HepG2 (cell line): ENCODE results near the gene CPZ. TPM values are rescaled to one million over a fixed set of nuclear protein-coding genes. Genes with fewer than 3 reads are reported as not detected.

Experiments used
- ATAC-seq: fragments of 200-7000 bp; cut with Tn5 transposase; 3 replicates; pipeline ENCODE4 v1.9.1; 2020; ENCODE audit warnings: mild to moderate bottlenecking, moderate library complexity
- BruUV-seq: library from RNA; stranded (reverse); fragments of 400-500 nt; replicated peaks from 2 replicates; lab custom pipeline; 2021; lab: Mats Ljungman, UMichigan
- CTCF ChIA-PET: fragments of 300-600 bp; formaldehyde crosslinking; extraction: SDS; loops from one replicate; lab custom pipeline; 2021; ENCODE audit warnings: low total read pairs, inconsistent platforms, low intra/inter-chr PET ratio; lab: Yijun Ruan, JAX
- POLR2A ChIA-PET: fragments of 350-600 bp; sonication (Branson Sonifier 250); formaldehyde crosslinking; loops from one replicate; lab custom pipeline; 2020; ENCODE audit warnings: antibody characterized with exemption, inconsistent platforms; lab: Yijun Ruan, JAX
- DNase-seq: peaks from one replicate; pipeline ENCODE4 v3.0.0-alpha.2; 2015; ENCODE audit warnings: low spot score
- FAIRE-seq: peaks from 3 replicates; lab custom pipeline; 2011; peaks lifted over from hg19 to GRCh38; lab: Jason Lieb, UNC
- H2AFZ ChIP-seq: one replicate; pipeline ENCODE4 v1.6.1; 2011; ENCODE audit warnings: low read length, inconsistent platforms
- H3K27ac ChIP-seq: fragments of 300-600 bp; 3 replicates; pipeline ENCODE4 v1.8.0; 2011; ENCODE audit warnings: mixed run types, mild to moderate bottlenecking, mixed read lengths, low read length, inconsistent platforms; ENCODE audit not compliant: insufficient read depth; ENCODE audit errors: extremely low read length
- H3K27me3 ChIP-seq, 2 experiments: fragments of 200-600 bp in 1 of 2; 2 replicates in 1 of 2; 3 replicates in 1 of 2; pipeline versions ENCODE4 v1.6.0 to v1.8.0; 2011; ENCODE audit warnings: low read length in 2 of 2, mild to moderate bottlenecking in 2 of 2, moderate library complexity in 2 of 2, inconsistent platforms in 1 of 2; ENCODE audit not compliant: insufficient read depth in 2 of 2, control insufficient read depth in 1 of 2
- H3K36me3 ChIP-seq, 2 experiments: fragments of 200-600 bp in 1 of 2; replicated peaks in 1 of 2; 2 replicates in 1 of 2; 3 replicates in 1 of 2; pipeline versions ENCODE4 v1.5.1 to v1.8.0; 2011; ENCODE audit warnings: low read length in 2 of 2, inconsistent platforms in 1 of 2; ENCODE audit not compliant: insufficient read depth in 2 of 2, control insufficient read depth in 1 of 2
- H3K4me1 ChIP-seq: 2 replicates; pipeline ENCODE4 v1.5.1; 2012; ENCODE audit warnings: low read length, inconsistent platforms; ENCODE audit not compliant: insufficient read depth
- H3K4me2 ChIP-seq: 2 replicates; pipeline ENCODE4 v1.6.0; 2011; ENCODE audit warnings: low read depth, low read length, inconsistent platforms
- H3K4me3 ChIP-seq, 3 experiments: fragments of 200-600 bp in 1 of 3; sonication (generic), shearing (Covaris generic) in 1 of 3; replicated peaks in 1 of 3; 2 replicates each; pipeline ENCODE4 v1.5.1; 2011 to 2016; ENCODE audit warnings: low read length in 3 of 3, inconsistent platforms in 2 of 3, low read depth in 2 of 3, mild to moderate bottlenecking in 2 of 3, control low read depth in 1 of 3, mixed read lengths in 1 of 3; ENCODE audit not compliant: insufficient read depth in 1 of 3
- H3K79me2 ChIP-seq: one replicate; pipeline ENCODE4 v1.6.1; 2011; ENCODE audit warnings: low read length, inconsistent platforms; ENCODE audit not compliant: insufficient read depth
- H3K9ac ChIP-seq: 2 replicates; pipeline ENCODE4 v1.6.0; 2011; ENCODE audit warnings: mild to moderate bottlenecking, low read depth, low read length, inconsistent platforms; ENCODE audit not compliant: insufficient read depth
- H3K9me3 ChIP-seq: 2 replicates; pipeline ENCODE4 v1.5.1; 2012; ENCODE audit warnings: mild to moderate bottlenecking, low read length
- H4K20me1 ChIP-seq: 2 replicates; pipeline ENCODE4 v1.6.0; 2011; ENCODE audit warnings: inconsistent platforms, mild to moderate bottlenecking, low read length, moderate library complexity; ENCODE audit not compliant: insufficient read depth
- ETV5 ChIP-seq: IDR thresholded peaks from 2 replicates; pipeline ENCODE4 v1.6.1; 2018; ENCODE audit warnings: missing biosample characterization, missing genetic modification reagents, inconsistent platforms, borderline replicate concordance
- YEATS4 ChIP-seq: sonication (generic); formaldehyde crosslinking; IDR thresholded peaks from 2 replicates; pipeline ENCODE4 v1.4.0; 2020; ENCODE audit warnings: missing genetic modification reagents, borderline replicate concordance
- ZNF567 ChIP-seq: sonication (generic); formaldehyde crosslinking; IDR thresholded peaks from 2 replicates; pipeline ENCODE4 v1.8.1; 2023; ENCODE audit warnings: mild to moderate bottlenecking, missing genetic modification reagents, borderline replicate concordance
- ZNF589 ChIP-seq: sonication (generic); formaldehyde crosslinking; conservative IDR thresholded peaks from 2 replicates; pipeline ENCODE4 v1.8.0; 2022; ENCODE audit warnings: mild to moderate bottlenecking, moderate library complexity, missing genetic modification reagents
- WGBS: methylation state at CpG from one replicate; pipeline ENCODE4 v1.1.6; 2017; ENCODE audit warnings: low lambda C conversion rate; 5-methylcytosine and 5-hydroxymethylcytosine counted together
- in situ Hi-C: cut with HindIII; loops from 2 replicates; pipeline ENCODE4 v1.10.0; 2017; ENCODE audit warnings: low pct_unique_long_range_greater_than_20kb; ENCODE audit not compliant: extremely low pct_ligation_motif_present
- intact Hi-C: fragments of 100-400 bp; cut with micrococcal nuclease; formaldehyde crosslinking; loops from one replicate; pipeline ENCODE4 v1.10.0; 2022; ENCODE audit not compliant: unreplicated experiment
- polyA plus RNA-seq, 8 experiments: library from polyadenylated mRNA; depleted of rRNA in 3 of 8; stranded (reverse) in 7 of 8; unstranded in 1 of 8; fragments of >200 nt; fragmentation: Illumina TruSeq in 4 of 8; extraction: Trizol in 4 of 8; gene quantifications; 2 replicates each; pipeline versions ENCODE4 v1.2.1 to v1.2.3, GENCODE V29; 2011 to 2016; ENCODE audit warnings: low read depth in 4 of 8, missing spikeins in 1 of 8, mixed read lengths in 1 of 8; ENCODE audit not compliant: insufficient read depth in 1 of 8
- total RNA-seq, 5 experiments: library from RNA; depleted of rRNA; stranded (reverse); fragments of >200 nt; fragmentation: Illumina TruSeq; extraction: Trizol; gene quantifications; 2 replicates each; pipeline ENCODE4 v1.2.3, GENCODE V29; 2016; ENCODE audit warnings: low read depth in 1 of 5
- TF ChIP-seq, protein P1 (sequence below), 2 experiments: sonication (generic) in 1 of 2; formaldehyde crosslinking in 1 of 2; IDR thresholded peaks; 2 replicates each; pipeline versions ENCODE4 v1.6.1 to v1.9.0; 2014 to 2022; ENCODE audit warnings: antibody characterized with exemption in 1 of 2, borderline replicate concordance in 1 of 2, inconsistent platforms in 1 of 2, low read depth in 1 of 2, missing genetic modification reagents in 1 of 2

Gene CPZ
- total and polyA plus RNA-seq, 2 of the 13 experiments (the other 11 are each of a cell fraction or from before 2014, with no cell fraction given), result 0.58 to 0.61 TPM

DNA sequence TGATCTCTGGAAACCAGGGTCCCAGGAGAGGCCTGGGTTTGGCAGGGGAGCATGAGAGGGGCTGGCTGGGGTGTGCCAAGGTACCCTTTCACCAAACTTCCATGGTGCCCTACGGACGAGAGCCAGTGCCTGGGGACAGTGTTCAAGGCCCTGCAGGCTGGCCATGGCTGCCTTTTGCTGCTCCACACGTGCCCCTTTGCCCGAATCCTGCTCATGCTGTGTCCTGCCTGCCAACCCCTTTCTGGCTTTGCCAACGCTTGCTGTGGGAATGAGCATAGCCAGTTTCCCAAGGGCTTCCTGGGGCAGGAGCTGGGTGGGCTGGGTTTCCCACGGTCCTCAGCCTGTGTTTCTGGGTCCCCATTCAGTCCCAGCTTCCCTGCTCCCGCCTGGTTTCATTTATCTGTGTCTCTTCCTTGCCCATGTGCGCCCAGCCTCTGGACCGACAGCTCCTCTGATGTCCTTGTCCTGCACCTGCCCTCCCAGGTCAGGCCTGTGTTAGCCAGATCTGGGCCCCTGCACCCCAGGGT is 17.3 kb downstream of the CPZ start (continued):
- TF ChIP-seq, protein P1, sequence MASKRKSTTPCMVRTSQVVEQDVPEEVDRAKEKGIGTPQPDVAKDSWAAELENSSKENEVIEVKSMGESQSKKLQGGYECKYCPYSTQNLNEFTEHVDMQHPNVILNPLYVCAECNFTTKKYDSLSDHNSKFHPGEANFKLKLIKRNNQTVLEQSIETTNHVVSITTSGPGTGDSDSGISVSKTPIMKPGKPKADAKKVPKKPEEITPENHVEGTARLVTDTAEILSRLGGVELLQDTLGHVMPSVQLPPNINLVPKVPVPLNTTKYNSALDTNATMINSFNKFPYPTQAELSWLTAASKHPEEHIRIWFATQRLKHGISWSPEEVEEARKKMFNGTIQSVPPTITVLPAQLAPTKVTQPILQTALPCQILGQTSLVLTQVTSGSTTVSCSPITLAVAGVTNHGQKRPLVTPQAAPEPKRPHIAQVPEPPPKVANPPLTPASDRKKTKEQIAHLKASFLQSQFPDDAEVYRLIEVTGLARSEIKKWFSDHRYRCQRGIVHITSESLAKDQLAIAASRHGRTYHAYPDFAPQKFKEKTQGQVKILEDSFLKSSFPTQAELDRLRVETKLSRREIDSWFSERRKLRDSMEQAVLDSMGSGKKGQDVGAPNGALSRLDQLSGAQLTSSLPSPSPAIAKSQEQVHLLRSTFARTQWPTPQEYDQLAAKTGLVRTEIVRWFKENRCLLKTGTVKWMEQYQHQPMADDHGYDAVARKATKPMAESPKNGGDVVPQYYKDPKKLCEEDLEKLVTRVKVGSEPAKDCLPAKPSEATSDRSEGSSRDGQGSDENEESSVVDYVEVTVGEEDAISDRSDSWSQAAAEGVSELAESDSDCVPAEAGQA (IDR thresholded peaks at IDR 0.05; ENCODE audit: low read depth), result no peak
- TF ChIP-seq, protein P1 (CRISPR knock-in tag; IDR thresholded peaks at IDR 0.05; ENCODE audit: borderline replicate concordance), result no peak
- TF ChIP-seq YEATS4 (CRISPR knock-in tag), result no peak
- no peak for TF ChIP-seq ZNF567 (CRISPR knock-in tag)
- no peak for TF ChIP-seq ZNF589

DNA sequence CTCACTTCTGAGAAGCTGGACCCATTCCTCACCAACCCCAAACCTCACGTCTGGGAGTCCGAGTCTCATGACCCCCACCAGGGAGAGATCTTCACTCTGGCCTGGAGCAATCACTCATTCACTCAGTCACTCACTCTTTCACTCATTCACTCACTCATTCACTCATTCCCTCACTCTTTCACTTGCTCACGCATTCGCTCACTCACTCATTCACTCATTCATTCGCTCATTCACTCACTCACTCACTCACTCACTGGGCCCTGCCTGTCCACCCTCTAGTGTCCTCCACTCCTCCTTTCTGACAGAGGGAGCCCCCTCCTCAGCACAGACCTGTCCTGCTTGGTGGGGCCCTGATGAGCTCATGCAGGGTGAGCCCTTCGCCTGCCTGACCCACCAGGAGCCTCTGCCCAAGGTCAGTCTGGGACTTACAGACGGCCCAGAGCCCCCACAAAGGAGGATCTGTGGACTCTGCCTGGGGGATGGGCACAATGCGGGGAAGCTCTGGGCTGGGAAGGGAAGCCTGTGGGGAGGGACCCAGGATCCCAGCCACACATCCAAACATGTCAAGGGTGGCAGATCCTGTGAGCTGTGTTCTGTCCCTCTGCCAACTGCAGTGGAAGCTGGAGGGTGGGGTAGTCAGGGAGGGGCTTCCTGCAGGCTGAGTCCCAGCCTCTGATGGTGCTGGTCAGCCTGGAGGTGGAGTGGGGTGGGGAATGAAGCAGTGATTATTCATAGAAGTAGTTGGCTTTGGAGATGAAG is 18.5 kb downstream of the CPZ start:
- no peak overlapping the region for H3K9ac ChIP-seq
- H3K27ac ChIP-seq, result no peak overlapping the region
- H3K79me2 ChIP-seq, result no peaks in the 10 kb centered on the region
- ChIA-PET CTCF (no interaction called here), POLR2A (no interaction called here)
- intact Hi-C loops (no loop called here), in situ Hi-C loops (no loop called here)
- no peak overlapping the region for H2AFZ ChIP-seq
- no TSS peak for BruUV-seq
- H3K4me2 ChIP-seq, result no peak overlapping the region
- peaks cover 6% of the 10 kb centered on the region; the same call in 1 of the 2 replicates for H4K20me1 ChIP-seq
- no peak overlapping the region for H3K4me3 ChIP-seq
- no peaks in the 10 kb centered on the region for H3K9me3 ChIP-seq
- no peak for FAIRE-seq
- no peaks in the 10 kb centered on the region for H3K36me3 ChIP-seq
- no peaks in the 10 kb centered on the region for H3K4me1 ChIP-seq
- 25% methylated on average over 7 of the region's 8 CpGs for WGBS
- TF ChIP-seq ETV5, result no peak
- H3K27me3 ChIP-seq, result peaks cover 13 to 37% of the 10 kb centered on the region in 2 experiments
- no peak for DNase-seq
- ATAC-seq, result no peak
